22Rv1 (cell line): ENCODE measurements around the gene GGA1.

Experiments used
- CTCF ChIP-seq: fragments of 450-650 bp; IDR thresholded peaks from 2 replicates; pipeline ENCODE4 v1.5.1; 2017; ENCODE audit warnings: mild to moderate bottlenecking
- ZFX ChIP-seq: fragments of 450-650 bp; IDR thresholded peaks from 2 replicates; pipeline ENCODE4 v1.6.1; 2017; ENCODE audit warnings: antibody characterized with exemption, borderline replicate concordance

- TF ChIP-seq CTCF (no peak), ZFX (no peak)
These were observed 29.9 kb downstream of the GGA1 start for GRCh38 chr22:37638391-37639069.
